Spleen (tissue), 7 donors: ENCODE results near the gene ZBTB8B.

Source experiments
- CTCF ChIP-seq, 11 experiments: fragments of 200-600 bp in 7 of 11; fragments of 450-650 bp in 4 of 11; sonication (generic) in 4 of 11; IDR thresholded peaks in 8 of 11; conservative IDR thresholded peaks in 3 of 11; 1 replicate in 7 of 11; 2 replicates in 4 of 11; pipeline versions ENCODE4 v1.4.0 to v1.8.0; 2016 to 2021; ENCODE audit warnings: antibody characterized with exemption in 11 of 11, inconsistent platforms in 4 of 11, mild to moderate bottlenecking in 1 of 11
- POLR2A ChIP-seq, 3 donors: fragments of 450-650 bp; IDR thresholded peaks; one replicate each; pipeline ENCODE4 v1.5.1; 2017; ENCODE audit warnings: antibody characterized with exemption in 3 of 3, mild to moderate bottlenecking in 1 of 3
- donor health status: DM: no; HTN: no; CAD: no; lungs with moderate emphysema.
- donor health status: DM: no; HTN: no; CAD: no.
- donor health status: DM: no; HTN: no; CAD: no.

GRCh38 chr1:32487182-32487581 lies 22.3 kb downstream of the ZBTB8B start:
- TF ChIP-seq CTCF (IDR thresholded peaks at IDR 0.05 in 8 of 11, conservative IDR thresholded peaks at IDR 0.05 in 3 of 11) (no peak), POLR2A (IDR thresholded peaks at IDR 0.05) (no peak)
